ENCODE measurements around the gene MEGF6.

MEGF6 gene

GRCh38 chr1:3536420-3537195, 74.7 kb downstream of the MEGF6 start:
- H2AFZ ChIP-seq: no peak overlapping the region
- TF ChIP-seq CTCF (IDR thresholded peaks at IDR 0.05): no peak

GRCh38 chr1:3535732-3536131, 75.6 kb downstream of the MEGF6 start:
- Histone ChIP-seq H3K79me2 (no peaks in the 10 kb centered on the region), H2AFZ (no peak overlapping the region), H3K9me3 (ENCODE audit: control insufficient read depth, low read length) (no peaks in the 10 kb centered on the region), H3K27me3 (ENCODE audit: control insufficient read depth, insufficient read depth, low read length) (no peaks in the 10 kb centered on the region), H3K4me1 (no peaks in the 10 kb centered on the region), H3K4me3 (ENCODE audit: low read depth, low read length) (no peak overlapping the region), H3K4me2 (ENCODE audit: low read length) (no peak overlapping the region), H3K36me3 (ENCODE audit: control insufficient read depth, insufficient read depth, low read length) (no peaks in the 10 kb centered on the region), H3K9ac (no peak overlapping the region), H3K27ac (no peak overlapping the region)
- TF ChIP-seq CTCF (IDR thresholded peaks at IDR 0.05): no peak

More at GRCh38 chr1:3536420-3537195, 74.7 kb downstream of the MEGF6 start:
- no peak overlapping the region for H3K4me3 ChIP-seq (ENCODE audit: low read depth, low read length)
- no peak overlapping the region for H3K4me2 ChIP-seq (ENCODE audit: low read length)
- no peaks in the 10 kb centered on the region for H3K4me1 ChIP-seq
- no peaks in the 10 kb centered on the region for H3K36me3 ChIP-seq (ENCODE audit: control insufficient read depth, insufficient read depth, low read length)
- no peaks in the 10 kb centered on the region for H3K9me3 ChIP-seq (ENCODE audit: control insufficient read depth, low read length)
- no peaks in the 10 kb centered on the region for H3K79me2 ChIP-seq
- no peaks in the 10 kb centered on the region for H3K27me3 ChIP-seq (ENCODE audit: control insufficient read depth, insufficient read depth, low read length)
- H3K27ac ChIP-seq: no peak overlapping the region
- no peak overlapping the region for H3K9ac ChIP-seq

GRCh38 chr1:3534803-3535637, 76.3 kb downstream of the MEGF6 start:
- Histone ChIP-seq H3K4me2 (ENCODE audit: low read length) (no peak overlapping the region), H3K9me3 (ENCODE audit: control insufficient read depth, low read length) (no peaks in the 10 kb centered on the region), H3K27me3 (ENCODE audit: control insufficient read depth, insufficient read depth, low read length) (no peaks in the 10 kb centered on the region), H3K4me1 (no peaks in the 10 kb centered on the region), H3K4me3 (ENCODE audit: low read depth, low read length) (no peak overlapping the region), H3K79me2 (no peaks in the 10 kb centered on the region), H3K27ac (no peak overlapping the region), H3K9ac (no peak overlapping the region), H3K36me3 (ENCODE audit: control insufficient read depth, insufficient read depth, low read length) (no peaks in the 10 kb centered on the region), H2AFZ (no peak overlapping the region)
- no peak for TF ChIP-seq CTCF (IDR thresholded peaks at IDR 0.05)

- no peak overlapping the region for H3K4me2 ChIP-seq (ENCODE audit: low read length)
Measured at GRCh38 chr1:3533067-3534048, 78.0 kb downstream of the MEGF6 start.

More at GRCh38 chr1:3533067-3534048, 78.0 kb downstream of the MEGF6 start:
- Histone ChIP-seq H3K79me2 (no peaks in the 10 kb centered on the region), H3K4me3 (ENCODE audit: low read depth, low read length) (no peak overlapping the region), H3K9me3 (ENCODE audit: control insufficient read depth, low read length) (no peaks in the 10 kb centered on the region), H3K9ac (no peak overlapping the region), H3K4me1 (no peaks in the 10 kb centered on the region), H3K27ac (no peak overlapping the region), H2AFZ (no peak overlapping the region), H3K36me3 (ENCODE audit: control insufficient read depth, insufficient read depth, low read length) (no peaks in the 10 kb centered on the region), H3K27me3 (ENCODE audit: control insufficient read depth, insufficient read depth, low read length) (no peaks in the 10 kb centered on the region)
- no peak for TF ChIP-seq CTCF (IDR thresholded peaks at IDR 0.05)

Measured in parathyroid adenoma (tissue), 2 donors.